NCI-H1694 treated with DMSO at 0.1 percent for 48 hours (cell line): ENCODE measurements around the gene CUBN.

Source experiments
- DNase-seq: peaks from one replicate; lab custom pipeline; 2025; lab: John Stamatoyannopoulos, UW

CUBN gene

GRCh38 chr10:16787361-16787791 is 342.2 kb downstream of the CUBN start:
- no peak for DNase-seq

- no peak for DNase-seq
Observed at GRCh38 chr10:16780338-16780880, 349.2 kb downstream of the CUBN start.

GRCh38 chr10:16779384-16779915 is 350.2 kb downstream of the CUBN start:
- DNase-seq = no peak

- peak; percentile 31 for DNase-seq
Observed at GRCh38 chr10:16777473-16778370, 351.9 kb downstream of the CUBN start.

- no peak for DNase-seq
Observed at GRCh38 chr10:16776896-16777295, 352.7 kb downstream of the CUBN start.
